Fibroblast of mammary gland (primary cell): ENCODE data around the gene FANCC.
A peak's percentile ranks its signal among the peaks of the same experiment; 100 is the strongest.

ENCODE experiments used
- DNase-seq: peaks from one replicate; pipeline ENCODE4 v3.0.0-alpha.2; 2010; ENCODE audit warnings: low read depth
- H3K4me3 ChIP-seq: 2 replicates; pipeline ENCODE4 v1.5.1; 2011; ENCODE audit warnings: low read depth, mild to moderate bottlenecking, low read length, moderate library complexity; ENCODE audit not compliant: control insufficient read depth
- CTCF ChIP-seq: conservative IDR thresholded peaks from 2 replicates; pipeline ENCODE4 v1.5.1; 2011; ENCODE audit warnings: low read depth, low read length, inconsistent platforms; ENCODE audit not compliant: control insufficient read depth, insufficient read depth

FANCC gene

GRCh38 chr9:95139126-95139525, 178.4 kb downstream of the FANCC start:
- no peak for TF ChIP-seq CTCF
- H3K4me3 ChIP-seq, result no peak overlapping the region
- no peak for DNase-seq

- no peak for TF ChIP-seq CTCF
- no peak overlapping the region for H3K4me3 ChIP-seq
- peak; percentile 17 for DNase-seq
Measured at GRCh38 chr9:95138474-95138873, 179.0 kb downstream of the FANCC start.

- TF ChIP-seq CTCF, result no peak
- no peak overlapping the region for H3K4me3 ChIP-seq
Measured at GRCh38 chr9:95137587-95138145, 179.8 kb downstream of the FANCC start.

GRCh38 chr9:95135756-95136155, 181.8 kb downstream of the FANCC start:
- TF ChIP-seq CTCF, result no peak
- DNase-seq, result no peak
- H3K4me3 ChIP-seq, result no peak overlapping the region

More at GRCh38 chr9:95137587-95138145, 179.8 kb downstream of the FANCC start:
- DNase-seq, result no peak

GRCh38 chr9:95134457-95134881, 183.0 kb downstream of the FANCC start:
- no peak for TF ChIP-seq CTCF
- H3K4me3 ChIP-seq, result no peak overlapping the region
- no peak for DNase-seq

GRCh38 chr9:95133325-95133705, 184.2 kb downstream of the FANCC start:
- DNase-seq, result no peak
- no peak for TF ChIP-seq CTCF
- H3K4me3 ChIP-seq, result no peak overlapping the region
